Measurements from ENCODE around the gene SVBP. TPM values are rescaled to one million over a fixed set of nuclear protein-coding genes. Genes with fewer than 3 reads are reported as not detected.

The SVBP gene
- polyA plus RNA-seq, 1 donor, result 48.6 TPM

- DNase-seq, result no peak
Measured at GRCh38 chr1:42797979-42798378, 19.2 kb downstream of the SVBP start.

- no peak for DNase-seq
Measured at GRCh38 chr1:42797414-42797813, 19.8 kb downstream of the SVBP start.

GRCh38 chr1:42793824-42794223, 23.4 kb downstream of the SVBP start:
- no peak for DNase-seq

- no peak for DNase-seq
Measured at GRCh38 chr1:42788021-42788420, 29.2 kb downstream of the SVBP start.

- no peak for DNase-seq
Measured at GRCh38 chr1:42786097-42786496, 31.1 kb downstream of the SVBP start.

GRCh38 chr1:42784946-42785693, 32.1 kb downstream of the SVBP start, which contains the start of gene TMEM269:
TMEM269 (plus strand) TSS chr1:42784991; CDS start chr1:42789894, 4,903 bp downstream.
- peak; percentile 26 for DNase-seq

GRCh38 chr1:42784547-42784945, 32.7 kb downstream of the SVBP start:
- DNase-seq, result no peak

GRCh38 chr1:42783092-42783491, 34.1 kb downstream of the SVBP start:
- DNase-seq, result no peak

- no peak for DNase-seq
Measured at GRCh38 chr1:42780176-42780575, 37.0 kb downstream of the SVBP start.

GRCh38 chr1:42779725-42780124, 37.5 kb downstream of the SVBP start:
- no peak for DNase-seq

GRCh38 chr1:42777852-42778251, 39.3 kb downstream of the SVBP start:
- DNase-seq, result no peak

- DNase-seq, result no peak
Measured at GRCh38 chr1:42776502-42776901, 40.7 kb downstream of the SVBP start.

- DNase-seq, result no peak
Measured at GRCh38 chr1:42774928-42775526, 42.2 kb downstream of the SVBP start.

- no peak for DNase-seq
Measured at GRCh38 chr1:42773420-42773819, 43.8 kb downstream of the SVBP start.

GRCh38 chr1:42769811-42770210, 47.4 kb downstream of the SVBP start:
- no peak for DNase-seq

GRCh38 chr1:42768172-42768571, 49.0 kb downstream of the SVBP start:
- DNase-seq, result no peak

- DNase-seq, result no peak
Measured at GRCh38 chr1:42767510-42768000, 49.6 kb downstream of the SVBP start.

GRCh38 chr1:42766741-42767509, 50.3 kb downstream of the SVBP start, which contains the start of the genes C1orf50 and P3H1:
C1orf50 (plus strand) TSS chr1:42767249; CDS start chr1:42767312, 63 bp downstream.
P3H1 (minus strand) TSS chr1:42767028; CDS start chr1:42766971, 57 bp downstream.
- DNase-seq, result peak; percentile 100

- DNase-seq, result peak; percentile 63
Measured at GRCh38 chr1:42765832-42766740, 51.1 kb downstream of the SVBP start.

GRCh38 chr1:42765269-42765668, 51.9 kb downstream of the SVBP start:
- DNase-seq, result no peak

GRCh38 chr1:42762269-42762668, 54.9 kb downstream of the SVBP start:
- DNase-seq, result no peak

GRCh38 chr1:42761567-42761966, 55.6 kb downstream of the SVBP start:
- DNase-seq, result no peak

All from hindlimb muscle (tissue), 1 donor.